ENCODE measurements around the gene GCK.

DNA sequence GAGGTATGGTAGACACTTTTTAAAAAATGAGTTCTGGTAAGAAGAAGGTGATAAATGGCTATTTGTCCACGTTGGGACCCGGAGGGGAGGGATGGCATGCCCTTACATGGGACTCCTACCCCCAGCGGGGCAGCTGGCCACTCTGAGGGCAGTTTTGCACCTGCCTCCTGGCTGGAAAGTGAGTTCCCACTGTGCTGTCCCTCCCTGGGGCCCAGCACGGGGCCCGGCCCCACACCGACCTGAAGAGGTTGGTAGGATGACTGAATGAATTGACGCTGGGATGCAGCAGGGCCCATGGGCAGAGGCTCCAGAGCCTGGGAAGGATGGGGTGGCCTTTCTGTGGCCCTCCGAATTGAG is 85.7 kb downstream of the GCK start:
- TF ChIP-seq, protein P1, sequence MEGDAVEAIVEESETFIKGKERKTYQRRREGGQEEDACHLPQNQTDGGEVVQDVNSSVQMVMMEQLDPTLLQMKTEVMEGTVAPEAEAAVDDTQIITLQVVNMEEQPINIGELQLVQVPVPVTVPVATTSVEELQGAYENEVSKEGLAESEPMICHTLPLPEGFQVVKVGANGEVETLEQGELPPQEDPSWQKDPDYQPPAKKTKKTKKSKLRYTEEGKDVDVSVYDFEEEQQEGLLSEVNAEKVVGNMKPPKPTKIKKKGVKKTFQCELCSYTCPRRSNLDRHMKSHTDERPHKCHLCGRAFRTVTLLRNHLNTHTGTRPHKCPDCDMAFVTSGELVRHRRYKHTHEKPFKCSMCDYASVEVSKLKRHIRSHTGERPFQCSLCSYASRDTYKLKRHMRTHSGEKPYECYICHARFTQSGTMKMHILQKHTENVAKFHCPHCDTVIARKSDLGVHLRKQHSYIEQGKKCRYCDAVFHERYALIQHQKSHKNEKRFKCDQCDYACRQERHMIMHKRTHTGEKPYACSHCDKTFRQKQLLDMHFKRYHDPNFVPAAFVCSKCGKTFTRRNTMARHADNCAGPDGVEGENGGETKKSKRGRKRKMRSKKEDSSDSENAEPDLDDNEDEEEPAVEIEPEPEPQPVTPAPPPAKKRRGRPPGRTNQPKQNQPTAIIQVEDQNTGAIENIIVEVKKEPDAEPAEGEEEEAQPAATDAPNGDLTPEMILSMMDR (IDR thresholded peaks at IDR 0.05) = no peak
- no peak for TF ChIP-seq POLR2A (IDR thresholded peaks at IDR 0.05)

Measured in vagina (tissue), 2 donors.